GM08714 (cell line): Measurements from ENCODE around the gene AGBL3.
"Not testable (repeated sequence)": the region's sequence is repeated elsewhere in the genome, so short reads cannot be mapped to it uniquely, and the experiment has no call there.

Source experiments
- H3K4me3 ChIP-seq: fragments of 200-500 bp; sonication (Bioruptor generic); 2 replicates; pipeline ENCODE4 v1.5.1; 2014; ENCODE audit warnings: mild to moderate bottlenecking, low read length, inconsistent platforms
- ZNF274 ChIP-seq: IDR thresholded peaks from 2 replicates; pipeline ENCODE4 v1.6.1; 2012; ENCODE audit warnings: mild to moderate bottlenecking, low read depth, low read length

The AGBL3 gene

GRCh38 chr7:134948736-134949135 lies 37.6 kb upstream of the AGBL3 start:
- H3K4me3 ChIP-seq = no peak overlapping the region
- no peak for TF ChIP-seq ZNF274

- H3K4me3 ChIP-seq = no peak overlapping the region
- TF ChIP-seq ZNF274 = no peak
Observed at GRCh38 chr7:134949171-134949570, 37.1 kb upstream of the AGBL3 start.

- H3K4me3 ChIP-seq = no peak overlapping the region
- TF ChIP-seq ZNF274 = no peak
Observed at GRCh38 chr7:134954197-134955082, 31.9 kb upstream of the AGBL3 start.

GRCh38 chr7:134957005-134957404 lies 29.3 kb upstream of the AGBL3 start:
- H3K4me3 ChIP-seq = no peak overlapping the region
- no peak for TF ChIP-seq ZNF274

GRCh38 chr7:134959810-134960209 lies 26.5 kb upstream of the AGBL3 start:
- H3K4me3 ChIP-seq = no peak overlapping the region
- no peak for TF ChIP-seq ZNF274

- H3K4me3 ChIP-seq = no peak overlapping the region
- TF ChIP-seq ZNF274 = no peak
Observed at GRCh38 chr7:134962270-134962780, 24.0 kb upstream of the AGBL3 start.

GRCh38 chr7:134963036-134963435 lies 23.3 kb upstream of the AGBL3 start:
- H3K4me3 ChIP-seq = no peak overlapping the region
- TF ChIP-seq ZNF274 = no peak

GRCh38 chr7:134966691-134967090 lies 19.6 kb upstream of the AGBL3 start:
- H3K4me3 ChIP-seq = no peak overlapping the region
- TF ChIP-seq ZNF274 = no peak

- TF ChIP-seq ZNF274 = no peak
- H3K4me3 ChIP-seq = no peak overlapping the region
Observed at GRCh38 chr7:134968110-134968509, 18.2 kb upstream of the AGBL3 start.

GRCh38 chr7:134981645-134982044 lies 4.7 kb upstream of the AGBL3 start:
- H3K4me3 ChIP-seq = not testable (repeated sequence)

GRCh38 chr7:134985894-134986362 lies 380 bp upstream of the AGBL3 start:
- TF ChIP-seq ZNF274 = no peak

GRCh38 chr7:134988161-134988560 lies 1.9 kb downstream of the AGBL3 start:
- H3K4me3 ChIP-seq = peak overlapping the region; percentile 94
- no peak for TF ChIP-seq ZNF274

More at GRCh38 chr7:134985894-134986362, 380 bp upstream of the AGBL3 start:
- peak overlapping the region; percentile 94; the same call in 1 of the 2 replicates for H3K4me3 ChIP-seq

GRCh38 chr7:134991469-134992339 lies 5.4 kb downstream of the AGBL3 start:
- peak overlapping the region; percentile 10 for H3K4me3 ChIP-seq
- no peak for TF ChIP-seq ZNF274

GRCh38 chr7:134992626-134993179 lies 6.4 kb downstream of the AGBL3 start:
- no peak for TF ChIP-seq ZNF274
- H3K4me3 ChIP-seq = peak overlapping the region; percentile 57
